Measurements from ENCODE around the gene GDE1.

The GDE1 gene

GRCh38 chr16:19559242-19559910 lies 37.5 kb upstream of the GDE1 start:
- ATAC-seq, result no peak
- TF ChIP-seq CSRNP3 (CRISPR knock-in tag; IDR thresholded peaks at IDR 0.05) (no peak), SNAI2 (CRISPR knock-in tag; IDR thresholded peaks at IDR 0.05) (no peak), ZFP30 (CRISPR knock-in tag; IDR thresholded peaks at IDR 0.05) (no peak), CSDC2 (CRISPR knock-in tag; IDR thresholded peaks at IDR 0.05) (no peak), GLIS3 (CRISPR knock-in tag; IDR thresholded peaks at IDR 0.05) (no peak)

- no peak; the same call in 2 of the 3 replicates for ATAC-seq
- TF ChIP-seq PPARA (CRISPR knock-in tag; IDR thresholded peaks at IDR 0.05; ENCODE audit: borderline replicate concordance), result no peak
- no peak for TF ChIP-seq ZNF565 (CRISPR knock-in tag; conservative IDR thresholded peaks at IDR 0.05; ENCODE audit: low read depth)
- TF ChIP-seq POU6F1 (CRISPR knock-in tag; IDR thresholded peaks at IDR 0.05; ENCODE audit: borderline replicate concordance, low read depth), result no peak
- TF ChIP-seq OSR1 (CRISPR knock-in tag; IDR thresholded peaks at IDR 0.05), result no peak
- TF ChIP-seq CSDC2 (CRISPR knock-in tag; IDR thresholded peaks at IDR 0.05), result no peak
- no peak for TF ChIP-seq ARNTL (CRISPR knock-in tag; IDR thresholded peaks at IDR 0.05; ENCODE audit: borderline replicate concordance, low read depth)
- no peak for TF ChIP-seq ZFP30 (CRISPR knock-in tag; IDR thresholded peaks at IDR 0.05)
- no peak for TF ChIP-seq PATZ1 (CRISPR knock-in tag; IDR thresholded peaks at IDR 0.05; ENCODE audit: borderline replicate concordance)
- peak; percentile 100 for TF ChIP-seq ZFP3 (CRISPR knock-in tag; IDR thresholded peaks at IDR 0.05)
- TF ChIP-seq TOX (CRISPR knock-in tag; IDR thresholded peaks at IDR 0.05; ENCODE audit: borderline replicate concordance), result no peak
- TF ChIP-seq ZNF70 (CRISPR knock-in tag; IDR thresholded peaks at IDR 0.05), result no peak
- no peak for TF ChIP-seq GLIS3 (CRISPR knock-in tag; IDR thresholded peaks at IDR 0.05)
- TF ChIP-seq CREB5 (CRISPR knock-in tag; IDR thresholded peaks at IDR 0.05; ENCODE audit: low read depth), result no peak
- TF ChIP-seq ESRRG (CRISPR knock-in tag; IDR thresholded peaks at IDR 0.05), result no peak
- no peak for TF ChIP-seq ZC3H10 (CRISPR knock-in tag; IDR thresholded peaks at IDR 0.05)
- TF ChIP-seq CSRNP3 (CRISPR knock-in tag; IDR thresholded peaks at IDR 0.05), result peak; percentile 10; the same call in 1 of the 2 replicates
Observed at GRCh38 chr16:19555938-19556771, 34.3 kb upstream of the GDE1 start.

- peak; percentile 99 for ATAC-seq
- no peak for TF ChIP-seq PPARA (CRISPR knock-in tag; IDR thresholded peaks at IDR 0.05; ENCODE audit: borderline replicate concordance)
- no peak for TF ChIP-seq ARNTL (CRISPR knock-in tag; IDR thresholded peaks at IDR 0.05; ENCODE audit: borderline replicate concordance, low read depth)
- peak; percentile 76 for TF ChIP-seq TSHZ2 (CRISPR knock-in tag; IDR thresholded peaks at IDR 0.05)
- TF ChIP-seq RARB (CRISPR knock-in tag; IDR thresholded peaks at IDR 0.05), result no peak
- TF ChIP-seq CSRNP3 (CRISPR knock-in tag; IDR thresholded peaks at IDR 0.05), result no peak
- TF ChIP-seq TCF4 (CRISPR knock-in tag; IDR thresholded peaks at IDR 0.05; ENCODE audit: borderline replicate concordance), result 0 out of 2 replicates have a peak, but pooled peaks have one; percentile 9
- peak; percentile 50; the same call in 1 of the 2 replicates for TF ChIP-seq CSDC2 (CRISPR knock-in tag; IDR thresholded peaks at IDR 0.05)
- TF ChIP-seq ZNF8 (CRISPR knock-in tag; IDR thresholded peaks at IDR 0.05), result no peak
Observed at GRCh38 chr16:19555186-19555937, 33.5 kb upstream of the GDE1 start, which contains the start of gene VPS35L. TSS of gene VPS35L (plus strand) at chr16:19555703. CDS start at chr16:19555730, 27 bp downstream.

All from SK-N-SH treated with all-trans-retinoic acid at 6 μM for 48 hours (cell line).